Mucosa of descending colon (tissue), 3 donors: ENCODE results near the gene IBTK. TPM values are rescaled to one million over a fixed set of nuclear protein-coding genes. Genes with fewer than 3 reads are reported as not detected.

Source experiments
- ATAC-seq: fragments of 200-7000 bp; cut with Tn5 transposase; one replicate; pipeline ENCODE4 v1.9.1; 2020; ENCODE audit warnings: mild to moderate bottlenecking, moderate library complexity
- DNase-seq, 3 donors: peaks; one replicate each; pipeline ENCODE4 v3.0.0-alpha.2; 2020
- H3K36me3 ChIP-seq: fragments of 200-600 bp; one replicate; pipeline ENCODE4 v1.8.0; 2021; ENCODE audit warnings: low read depth, mild to moderate bottlenecking
- H3K4me1 ChIP-seq: fragments of 200-600 bp; one replicate; pipeline ENCODE4 v1.8.0; 2021; ENCODE audit warnings: low read depth, mild to moderate bottlenecking
- H3K4me3 ChIP-seq: fragments of 200-600 bp; one replicate; pipeline ENCODE4 v1.8.0; 2021; ENCODE audit warnings: mild to moderate bottlenecking
- H3K9me3 ChIP-seq: fragments of 200-600 bp; one replicate; pipeline ENCODE4 v1.8.0; 2021; ENCODE audit warnings: mild to moderate bottlenecking
- intact Hi-C, 2 donors: fragments of 100-400 bp; cut with DNase I in 1 of 2; cut with micrococcal nuclease in 1 of 2; formaldehyde crosslinking; loops; one replicate each; pipeline versions ENCODE4 v1.11.0 to v1.11.1; 2022; cut with DNase I, micrococcal nuclease
- total RNA-seq, 3 donors: library from RNA; stranded (reverse); fragmentation: NEBNext Ultra II Directional in 2 of 3; extraction: Animal tissue kit (Norgen Biotek cat#: 25700) in 2 of 3; gene quantifications; one replicate each; pipeline versions ENCODE4 v1.2.1 to v1.2.4, GENCODE V29; 2021 to 2023
- TF ChIP-seq, protein P1 (sequence below): fragments of 200-600 bp; IDR thresholded peaks from one replicate; pipeline ENCODE4 v1.8.0; 2022; ENCODE audit warnings: antibody characterized with exemption, mild to moderate bottlenecking
- donor health status: DM: no; HTN: no; CAD: no; lungs with moderate emphysema.
- donor health status: DM: no; HTN: no; CAD: no.
- donor health status: DM: no; HTN: yes; CAD: no.

IBTK gene
- total RNA-seq, 3 donors from 2014 or later = 30.6 to 42.9 (median 32.8) TPM

DNA sequence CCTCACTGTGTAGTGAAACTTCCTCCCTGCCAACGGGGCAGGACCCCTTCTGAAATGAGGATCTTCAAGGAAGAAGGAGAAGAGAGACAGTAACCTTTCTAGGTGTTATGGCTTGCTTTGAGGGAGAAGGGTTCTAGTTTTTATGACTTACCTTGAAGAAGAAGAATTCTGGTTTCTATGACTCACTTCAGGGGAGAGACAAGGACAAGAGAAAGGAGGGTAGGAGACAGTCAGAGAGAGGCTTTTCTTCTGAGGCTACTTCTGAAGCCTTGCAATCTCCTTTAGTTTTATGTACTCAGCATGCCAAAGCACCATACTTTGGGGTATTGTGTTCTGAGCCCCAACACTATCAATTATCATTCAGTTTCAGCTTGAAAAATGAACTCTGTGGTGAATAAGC is 25.8 kb upstream of the IBTK start:
- H3K4me3 ChIP-seq = no peak overlapping the region
- intact Hi-C loops = loop anchor here in 1 of 2 donors (10.0 kb wide), 1 partner anchor 782 kb away; no protein-coding TSS in a partner anchor

DNA sequence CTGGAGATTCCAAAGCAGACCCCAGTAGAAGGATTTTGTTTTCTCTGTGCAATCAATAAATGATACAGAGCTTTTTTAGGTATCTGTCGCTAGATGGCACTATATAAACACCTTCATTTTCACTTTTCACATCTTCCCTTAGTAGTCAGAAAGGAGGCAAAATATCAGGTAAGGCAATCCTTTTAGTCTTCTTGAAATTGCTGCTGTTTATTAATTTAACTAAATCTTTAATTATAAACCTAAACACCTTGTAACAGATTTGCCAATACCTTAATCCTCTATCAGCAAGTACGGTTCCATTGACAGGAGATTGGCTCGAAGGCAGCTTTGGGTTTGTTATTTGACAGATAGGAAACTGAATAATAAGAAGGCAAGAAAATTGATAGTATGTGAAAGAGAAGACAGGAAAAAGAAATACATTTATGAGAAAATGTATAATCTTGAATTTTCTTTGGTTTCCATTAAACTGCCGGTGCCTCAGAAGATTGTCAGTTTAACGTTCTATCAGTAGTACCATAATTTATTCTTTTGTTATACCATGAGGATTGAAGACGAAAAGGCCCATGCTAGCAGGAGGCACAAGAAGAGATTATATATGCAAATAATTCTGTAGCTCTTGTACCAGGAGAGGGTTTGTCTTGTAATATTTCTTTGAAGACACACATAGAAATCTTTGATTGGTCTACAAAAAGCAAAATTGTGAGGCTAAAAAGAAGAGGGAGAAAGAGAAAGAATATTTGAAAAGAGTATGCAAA is 23.5 kb upstream of the IBTK start:
- DNase-seq (no peak), ATAC-seq (peak; percentile 50)
- no peak overlapping the region for H3K4me3 ChIP-seq
- intact Hi-C loops = loop anchor here (2.0 to 10.0 kb wide), 2 partner anchors 784 to 786 kb away; no protein-coding TSS in a partner anchor
- TF ChIP-seq, protein P1, sequence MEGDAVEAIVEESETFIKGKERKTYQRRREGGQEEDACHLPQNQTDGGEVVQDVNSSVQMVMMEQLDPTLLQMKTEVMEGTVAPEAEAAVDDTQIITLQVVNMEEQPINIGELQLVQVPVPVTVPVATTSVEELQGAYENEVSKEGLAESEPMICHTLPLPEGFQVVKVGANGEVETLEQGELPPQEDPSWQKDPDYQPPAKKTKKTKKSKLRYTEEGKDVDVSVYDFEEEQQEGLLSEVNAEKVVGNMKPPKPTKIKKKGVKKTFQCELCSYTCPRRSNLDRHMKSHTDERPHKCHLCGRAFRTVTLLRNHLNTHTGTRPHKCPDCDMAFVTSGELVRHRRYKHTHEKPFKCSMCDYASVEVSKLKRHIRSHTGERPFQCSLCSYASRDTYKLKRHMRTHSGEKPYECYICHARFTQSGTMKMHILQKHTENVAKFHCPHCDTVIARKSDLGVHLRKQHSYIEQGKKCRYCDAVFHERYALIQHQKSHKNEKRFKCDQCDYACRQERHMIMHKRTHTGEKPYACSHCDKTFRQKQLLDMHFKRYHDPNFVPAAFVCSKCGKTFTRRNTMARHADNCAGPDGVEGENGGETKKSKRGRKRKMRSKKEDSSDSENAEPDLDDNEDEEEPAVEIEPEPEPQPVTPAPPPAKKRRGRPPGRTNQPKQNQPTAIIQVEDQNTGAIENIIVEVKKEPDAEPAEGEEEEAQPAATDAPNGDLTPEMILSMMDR = peak; percentile 9
- no peaks in the 10 kb centered on the region for H3K36me3 ChIP-seq
- no peaks in the 10 kb centered on the region for H3K4me1 ChIP-seq
- no peaks in the 10 kb centered on the region for H3K9me3 ChIP-seq

More for the DNA sequence above, 25.8 kb upstream of the IBTK start:
- H3K36me3 ChIP-seq = no peaks in the 10 kb centered on the region
- TF ChIP-seq, protein P1 = no peak
- DNase-seq (no peak), ATAC-seq (no peak)
- no peaks in the 10 kb centered on the region for H3K4me1 ChIP-seq
- no peaks in the 10 kb centered on the region for H3K9me3 ChIP-seq

DNA sequence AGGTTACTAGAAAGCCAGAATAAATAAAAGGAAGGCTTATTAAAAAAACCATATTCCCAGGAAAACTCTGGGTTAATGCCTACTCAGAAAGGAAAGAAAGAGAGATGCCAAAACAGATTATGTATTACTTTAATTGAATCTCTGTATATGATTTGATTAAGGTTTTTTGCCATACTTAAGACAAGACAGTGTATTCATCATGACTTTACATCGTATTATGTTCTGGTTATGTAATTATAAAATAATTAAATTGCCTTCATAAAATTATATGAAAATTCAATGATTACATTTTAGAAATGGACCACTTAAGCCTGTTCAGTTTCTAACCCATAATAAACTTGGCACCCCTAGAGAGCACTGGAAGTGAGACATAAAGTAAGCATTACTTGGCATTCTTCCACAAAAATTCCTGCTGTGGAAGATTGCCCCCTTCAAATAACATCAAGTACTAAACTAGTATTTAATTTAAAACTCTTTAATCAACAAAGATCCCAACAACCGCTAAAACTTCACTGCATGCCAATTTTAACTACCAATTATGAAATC is 20.8 kb upstream of the IBTK start:
- Histone ChIP-seq H3K4me3 (no peak overlapping the region), H3K9me3 (no peaks in the 10 kb centered on the region), H3K36me3 (no peaks in the 10 kb centered on the region), H3K4me1 (no peaks in the 10 kb centered on the region)
- TF ChIP-seq, protein P1 = no peak
- DNase-seq = no peak
- intact Hi-C loops = no loop called here
- no peak for ATAC-seq

DNA sequence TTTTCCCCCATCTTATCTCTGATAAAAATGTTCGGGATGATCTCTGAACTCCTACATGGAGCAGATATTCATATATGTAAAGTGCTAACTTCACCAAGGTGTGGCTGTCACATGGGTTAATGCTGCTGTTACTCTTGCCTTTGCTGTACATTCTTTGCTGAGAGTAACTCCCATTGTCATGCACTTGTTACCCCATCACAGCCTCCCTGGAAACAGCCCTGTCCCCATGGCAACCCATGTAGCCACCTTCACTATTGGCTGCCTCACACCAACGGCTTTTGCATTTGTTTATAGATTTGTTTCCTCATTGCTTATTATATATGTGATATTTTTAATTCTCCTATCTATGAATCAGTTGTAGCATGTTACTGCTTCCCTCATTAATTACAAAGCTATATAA is 17.3 kb upstream of the IBTK start:
- Histone ChIP-seq H3K36me3 (no peaks in the 10 kb centered on the region), H3K4me1 (no peaks in the 10 kb centered on the region), H3K9me3 (no peaks in the 10 kb centered on the region), H3K4me3 (no peak overlapping the region)
- no peak for ATAC-seq
- intact Hi-C loops = no loop called here
- DNase-seq = no peak
- TF ChIP-seq, protein P1 = no peak

DNA sequence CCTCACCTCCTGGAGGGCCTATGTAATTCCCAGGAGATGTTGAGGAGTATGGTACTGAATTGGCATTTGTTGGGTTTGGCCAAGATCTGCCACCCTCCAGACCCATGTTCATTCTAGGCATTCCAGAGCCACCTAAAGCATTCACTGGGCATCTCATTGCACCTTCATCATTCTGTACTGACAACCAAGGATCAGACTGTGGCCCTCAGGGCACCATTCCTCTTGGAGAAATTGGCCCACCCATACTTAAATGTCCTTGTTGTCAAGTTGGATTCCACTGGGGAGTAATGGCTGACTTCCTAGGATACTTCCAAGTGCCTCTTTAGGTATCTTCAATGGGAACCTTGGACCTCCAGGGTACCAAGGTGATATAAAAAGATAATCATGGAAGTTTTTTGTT is 16.8 kb upstream of the IBTK start:
- Histone ChIP-seq H3K9me3 (no peaks in the 10 kb centered on the region), H3K4me1 (no peaks in the 10 kb centered on the region), H3K36me3 (no peaks in the 10 kb centered on the region), H3K4me3 (no peak overlapping the region)
- DNase-seq (no peak), ATAC-seq (no peak)
- intact Hi-C loops = no loop called here
- TF ChIP-seq, protein P1 = no peak
